ENCODE data around the gene MCM8. TPM values are rescaled to one million over a fixed set of nuclear protein-coding genes. Genes with fewer than 3 reads are reported as not detected.

The MCM8 gene
- total and polyA plus RNA-seq, 3 donors from 2014 or later: 19.9 to 25.4 (median 20.3) TPM

GRCh38 chr20:6040540-6040939 lies 90.1 kb downstream of the MCM8 start:
- no peak overlapping the region for H3K4me3 ChIP-seq
- intact Hi-C loops (cut with DNase I; ENCODE audit: low total_unique reads): no loop called here
- no peaks in the 10 kb centered on the region for H3K9me3 ChIP-seq
- 58 to 70% methylated on average over 6 to 8 of the region's 8 CpGs for WGBS, 2 donors
- TF ChIP-seq, protein P1, sequence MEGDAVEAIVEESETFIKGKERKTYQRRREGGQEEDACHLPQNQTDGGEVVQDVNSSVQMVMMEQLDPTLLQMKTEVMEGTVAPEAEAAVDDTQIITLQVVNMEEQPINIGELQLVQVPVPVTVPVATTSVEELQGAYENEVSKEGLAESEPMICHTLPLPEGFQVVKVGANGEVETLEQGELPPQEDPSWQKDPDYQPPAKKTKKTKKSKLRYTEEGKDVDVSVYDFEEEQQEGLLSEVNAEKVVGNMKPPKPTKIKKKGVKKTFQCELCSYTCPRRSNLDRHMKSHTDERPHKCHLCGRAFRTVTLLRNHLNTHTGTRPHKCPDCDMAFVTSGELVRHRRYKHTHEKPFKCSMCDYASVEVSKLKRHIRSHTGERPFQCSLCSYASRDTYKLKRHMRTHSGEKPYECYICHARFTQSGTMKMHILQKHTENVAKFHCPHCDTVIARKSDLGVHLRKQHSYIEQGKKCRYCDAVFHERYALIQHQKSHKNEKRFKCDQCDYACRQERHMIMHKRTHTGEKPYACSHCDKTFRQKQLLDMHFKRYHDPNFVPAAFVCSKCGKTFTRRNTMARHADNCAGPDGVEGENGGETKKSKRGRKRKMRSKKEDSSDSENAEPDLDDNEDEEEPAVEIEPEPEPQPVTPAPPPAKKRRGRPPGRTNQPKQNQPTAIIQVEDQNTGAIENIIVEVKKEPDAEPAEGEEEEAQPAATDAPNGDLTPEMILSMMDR (IDR thresholded peaks at IDR 0.05): no peak
- no peak for TF ChIP-seq POLR2A (IDR thresholded peaks at IDR 0.05)
- no peaks in the 10 kb centered on the region for H3K4me1 ChIP-seq
- no peaks in the 10 kb centered on the region for H3K36me3 ChIP-seq (ENCODE audit: low read depth, missing control alignments)
- no peaks in the 10 kb centered on the region for H3K27me3 ChIP-seq
- no peak overlapping the region for H3K27ac ChIP-seq
- DNase-seq: no peak

DNA sequence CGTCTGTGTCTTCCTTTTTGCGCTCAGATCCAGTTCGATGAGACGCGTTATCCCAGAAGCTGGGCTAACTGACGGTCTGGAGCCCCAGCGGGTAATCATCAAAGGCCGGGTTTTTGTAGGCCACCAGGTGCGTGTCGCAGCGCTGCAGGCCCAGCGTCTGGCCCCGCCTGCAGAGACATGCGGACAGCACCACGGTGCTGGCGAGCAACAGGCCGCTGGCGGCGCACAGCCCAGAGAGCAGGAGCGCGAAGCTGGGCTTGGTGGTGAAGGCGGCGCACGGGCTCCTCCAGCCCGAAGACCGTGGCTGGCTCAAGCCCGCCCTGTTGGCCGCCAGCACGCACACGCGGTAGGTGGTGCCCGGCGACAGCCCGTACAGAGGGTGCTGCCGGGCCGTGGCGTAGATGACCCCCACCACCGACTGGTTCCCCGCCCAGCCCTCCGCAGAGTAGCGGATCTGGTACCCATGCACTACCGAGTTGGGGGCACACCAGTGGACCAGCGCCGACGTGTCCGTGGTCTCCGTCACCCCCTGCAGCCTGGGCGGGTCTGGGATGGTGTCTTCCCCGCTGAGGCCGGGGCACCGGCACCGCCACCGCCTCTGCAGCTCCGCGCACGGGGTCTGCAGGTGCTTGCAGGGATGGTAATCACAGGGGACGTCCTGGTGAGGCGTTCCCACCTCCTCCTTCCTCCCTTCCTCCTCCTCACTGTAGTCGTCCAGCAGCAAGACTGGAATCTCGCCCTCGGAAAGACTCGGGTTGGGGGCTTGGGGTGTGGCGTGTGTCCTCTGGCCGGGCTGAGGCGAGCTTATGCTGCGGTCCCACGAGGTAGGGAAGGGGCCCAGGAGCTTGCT lies 90.7 kb downstream of the MCM8 start:
- peak overlapping the region in 1 of 2 donors; percentile 18 for H3K4me3 ChIP-seq
- intact Hi-C loops (cut with DNase I; ENCODE audit: low total_unique reads): no loop called here
- no peak for DNase-seq
- H3K9me3 ChIP-seq: no peaks in the 10 kb centered on the region
- WGBS, 2 donors: 55 to 77% methylated on average over 22 to 59 of the region's 67 CpGs
- no peak for TF ChIP-seq POLR2A (IDR thresholded peaks at IDR 0.05)
- TF ChIP-seq, protein P1 (IDR thresholded peaks at IDR 0.05): no peak
- H3K36me3 ChIP-seq (ENCODE audit: low read depth, missing control alignments): no peaks in the 10 kb centered on the region
- no peaks in the 10 kb centered on the region for H3K27me3 ChIP-seq
- H3K4me1 ChIP-seq: no peaks in the 10 kb centered on the region
- H3K27ac ChIP-seq: no peak overlapping the region

GRCh38 chr20:6041808-6042265 lies 91.4 kb downstream of the MCM8 start:
- H3K27me3 ChIP-seq: no peaks in the 10 kb centered on the region
- H3K27ac ChIP-seq: no peak overlapping the region
- no peaks in the 10 kb centered on the region for H3K36me3 ChIP-seq (ENCODE audit: low read depth, missing control alignments)
- 36 to 48% methylated on average over 21 to 26 of the region's 26 CpGs for WGBS, 2 donors
- DNase-seq: no peak
- TF ChIP-seq POLR2A (IDR thresholded peaks at IDR 0.05): no peak
- TF ChIP-seq, protein P1 (IDR thresholded peaks at IDR 0.05): no peak
- no peak overlapping the region for H3K4me3 ChIP-seq
- no peaks in the 10 kb centered on the region for H3K4me1 ChIP-seq
- H3K9me3 ChIP-seq: no peaks in the 10 kb centered on the region
- intact Hi-C loops (cut with DNase I; ENCODE audit: low total_unique reads): no loop called here

GRCh38 chr20:6044115-6044514 lies 93.7 kb downstream of the MCM8 start:
- Histone ChIP-seq H3K9me3 (no peaks in the 10 kb centered on the region), H3K36me3 (ENCODE audit: low read depth, missing control alignments) (no peaks in the 10 kb centered on the region), H3K27me3 (no peaks in the 10 kb centered on the region), H3K4me3 (no peak overlapping the region), H3K27ac (no peak overlapping the region), H3K4me1 (no peaks in the 10 kb centered on the region)
- WGBS, 2 donors: 51 to 69% methylated on average over 2 of the region's 2 CpGs
- TF ChIP-seq POLR2A (IDR thresholded peaks at IDR 0.05): no peak
- TF ChIP-seq, protein P1 (IDR thresholded peaks at IDR 0.05): no peak
- intact Hi-C loops (cut with DNase I; ENCODE audit: low total_unique reads): no loop called here
- no peak for DNase-seq

GRCh38 chr20:6045566-6045965 lies 95.1 kb downstream of the MCM8 start:
- no peaks in the 10 kb centered on the region for H3K4me1 ChIP-seq
- H3K27ac ChIP-seq: no peak overlapping the region
- DNase-seq: no peak
- no peak overlapping the region for H3K4me3 ChIP-seq
- H3K36me3 ChIP-seq (ENCODE audit: low read depth, missing control alignments): no peaks in the 10 kb centered on the region
- H3K9me3 ChIP-seq: no peaks in the 10 kb centered on the region
- intact Hi-C loops (cut with DNase I; ENCODE audit: low total_unique reads): no loop called here
- no peaks in the 10 kb centered on the region for H3K27me3 ChIP-seq
- TF ChIP-seq, protein P1 (IDR thresholded peaks at IDR 0.05): no peak
- no peak for TF ChIP-seq POLR2A (IDR thresholded peaks at IDR 0.05)
